A549 (cell line): ENCODE data around the gene GBGT1. TPM values are rescaled to one million over a fixed set of nuclear protein-coding genes. Genes with fewer than 3 reads are reported as not detected.

ENCODE experiments used
- ATAC-seq, 2 experiments: fragments of 200-7000 bp in 1 of 2; fragments of >200 bp in 1 of 2; cut with Nextera tagmentation in 1 of 2; cut with Tn5 transposase in 1 of 2; 3 replicates each; pipeline versions ENCODE4 v1.8.0 to v1.9.1; 2018 to 2020; ENCODE audit warnings: mild to moderate bottlenecking in 1 of 2, moderate library complexity in 1 of 2
- CTCF ChIA-PET: fragments of 300-600 bp; sonication (Branson Sonifier 250); formaldehyde crosslinking; extraction: SDS; loops from one replicate; lab custom pipeline; 2021; ENCODE audit warnings: antibody characterized with exemption, inconsistent platforms; lab: Yijun Ruan, JAX
- POLR2A ChIA-PET: fragments of 350-600 bp; formaldehyde crosslinking; extraction: SDS; loops from one replicate; lab custom pipeline; 2021; ENCODE audit warnings: antibody characterized with exemption, inconsistent platforms; lab: Yijun Ruan, JAX
- DNase-seq, 2 experiments: peaks; one replicate each; pipeline versions ENCODE4 v3.0.0 to v3.0.0-alpha.2; 2011 to 2016; ENCODE audit warnings: low read depth in 1 of 2, low spot score in 1 of 2
- FAIRE-seq: peaks from 2 replicates; lab custom pipeline; 2011; peaks lifted over from hg19 to GRCh38; lab: Jason Lieb, UNC
- H3K27ac ChIP-seq, 2 experiments: fragments of >200 bp; sonication (Bioruptor Twin); formaldehyde crosslinking; 3 replicates each; pipeline ENCODE4 v1.5.1; 2016 to 2017
- H3K4me1 ChIP-seq: fragments of >200 bp; sonication (Bioruptor Twin); formaldehyde crosslinking; 3 replicates; pipeline ENCODE4 v1.6.1; 2016
- H3K4me2 ChIP-seq: fragments of >200 bp; sonication (Bioruptor Twin); formaldehyde crosslinking; 3 replicates; pipeline ENCODE4 v1.6.1; 2016
- H3K4me3 ChIP-seq: fragments of >200 bp; sonication (Bioruptor Twin); formaldehyde crosslinking; 3 replicates; pipeline ENCODE4 v1.5.1; 2016
- H3K9me3 ChIP-seq: fragments of >200 bp; sonication (Bioruptor Twin); formaldehyde crosslinking; 3 replicates; pipeline ENCODE4 v1.6.1; 2016
- CEBPB ChIP-seq, 2 experiments: fragments of >200 bp in 1 of 2; sonication (Bioruptor Twin) in 1 of 2; formaldehyde crosslinking in 1 of 2; IDR thresholded peaks; 2 replicates each; pipeline ENCODE4 v1.6.1; 2012 to 2016
- CHD2 ChIP-seq: fragments of 150-350 bp; IDR thresholded peaks from 2 replicates; pipeline ENCODE4 v1.6.1; 2014; ENCODE audit warnings: low read length; ENCODE audit not compliant: partially characterized antibody
- CHD4 ChIP-seq: fragments of 200-600 bp; sonication (generic); IDR thresholded peaks from 2 replicates; pipeline ENCODE4 v1.6.1; 2016; ENCODE audit warnings: antibody characterized with exemption, mild to moderate bottlenecking, borderline replicate concordance
- FOSL2 ChIP-seq, 2 experiments: fragments of 450-650 bp in 1 of 2; fragments of >200 bp in 1 of 2; sonication (Bioruptor Twin) in 1 of 2; formaldehyde crosslinking; IDR thresholded peaks; 2 replicates each; pipeline versions ENCODE4 v1.5.0 to v1.6.1; 2016 to 2020; ENCODE audit warnings: mild to moderate bottlenecking in 1 of 2, moderate library complexity in 1 of 2
- FOXS1 ChIP-seq: fragments of 250-450 bp; sonication (Bioruptor Pico); IDR thresholded peaks from 2 replicates; pipeline ENCODE4 v1.5.0; 2020; ENCODE audit warnings: mild to moderate bottlenecking, moderate library complexity
- HEYL ChIP-seq: fragments of 250-450 bp; sonication (Bioruptor Pico); IDR thresholded peaks from 2 replicates; pipeline ENCODE4 v1.8.0; 2021; ENCODE audit warnings: mild to moderate bottlenecking, moderate library complexity
- HOXA7 ChIP-seq: fragments of 250-450 bp; sonication (Bioruptor Pico); IDR thresholded peaks from 2 replicates; pipeline ENCODE4 v1.5.0; 2020; ENCODE audit warnings: mild to moderate bottlenecking, moderate library complexity
- HOXB5 ChIP-seq: fragments of 250-450 bp; sonication (Bioruptor Pico); IDR thresholded peaks from 2 replicates; pipeline ENCODE4 v1.5.0; 2020; ENCODE audit warnings: mild to moderate bottlenecking, moderate library complexity
- JUNB ChIP-seq: fragments of >200 bp; sonication (Bioruptor Twin); formaldehyde crosslinking; IDR thresholded peaks from 2 replicates; pipeline ENCODE4 v1.6.1; 2016
- MAFK ChIP-seq: fragments of 450-650 bp; IDR thresholded peaks from 2 replicates; pipeline ENCODE4 v1.6.1; 2014; ENCODE audit not compliant: partially characterized antibody
- NFE2L2 ChIP-seq: fragments of 150-350 bp; conservative IDR thresholded peaks from 2 replicates; pipeline ENCODE4 v1.6.1; 2014; ENCODE audit warnings: low read length
- NPAS2 ChIP-seq: fragments of 250-450 bp; sonication (Bioruptor Pico); IDR thresholded peaks from 2 replicates; pipeline ENCODE4 v1.8.0; 2022; ENCODE audit warnings: mild to moderate bottlenecking, moderate library complexity, borderline replicate concordance
- NR3C1 ChIP-seq: fragments of >200 bp; sonication (Bioruptor Twin); formaldehyde crosslinking; IDR thresholded peaks from 3 replicates; pipeline ENCODE4 v1.6.1; 2017
- POLR2AphosphoS2 ChIP-seq: conservative IDR thresholded peaks from 2 replicates; pipeline ENCODE4 v1.6.1; 2012; ENCODE audit warnings: low read length, improper control_type of control experiment, inconsistent platforms
- RCOR1 ChIP-seq: fragments of 150-350 bp; IDR thresholded peaks from 2 replicates; pipeline ENCODE4 v1.6.1; 2014; ENCODE audit warnings: antibody characterized with exemption, low read length, low read depth
- RFX5 ChIP-seq: fragments of 450-650 bp; IDR thresholded peaks from 2 replicates; pipeline ENCODE4 v1.7.1; 2014; ENCODE audit warnings: antibody characterized with exemption, mild to moderate bottlenecking, moderate library complexity
- TP53 ChIP-seq: fragments of 250-450 bp; sonication (Bioruptor Pico); IDR thresholded peaks from 2 replicates; pipeline ENCODE4 v1.5.0; 2021; ENCODE audit warnings: mild to moderate bottlenecking, moderate library complexity
- ZSCAN20 ChIP-seq: fragments of 250-450 bp; sonication (Bioruptor Pico); IDR thresholded peaks from 2 replicates; pipeline ENCODE4 v1.8.0; 2022; ENCODE audit warnings: mild to moderate bottlenecking, moderate library complexity
- WGBS: methylation state at CpG from one replicate; pipeline ENCODE4 v1.1.6; 2017; ENCODE audit errors: missing lambda C conversion rate; 5-methylcytosine and 5-hydroxymethylcytosine counted together
- polyA plus RNA-seq, 4 experiments: library from polyadenylated mRNA; depleted of rRNA in 3 of 4; stranded (reverse); fragments of >200 nt; fragmentation: RNase III in 1 of 4; extraction: RNeasy Plus Mini Kit Qiagen cat#74134 plus additional on column Dnase treatment in 1 of 4; gene quantifications; 2 replicates in 3 of 4; 3 replicates in 1 of 4; pipeline ENCODE4 v1.2.3, GENCODE V29; 2011 to 2017
- TF ChIP-seq, protein P1 (sequence below): fragments of >200 bp; sonication (Bioruptor Twin); formaldehyde crosslinking; IDR thresholded peaks from 3 replicates; pipeline ENCODE4 v1.5.1; 2016
- TF ChIP-seq, protein P2 (sequence below): fragments of 200-600 bp; sonication (generic); IDR thresholded peaks from 2 replicates; pipeline ENCODE4 v1.6.1; 2016; ENCODE audit warnings: antibody characterized with exemption, mild to moderate bottlenecking, moderate library complexity
- TF ChIP-seq, protein P3 (sequence below): fragments of 450-650 bp; IDR thresholded peaks from 2 replicates; pipeline ENCODE4 v1.6.1; 2014; ENCODE audit warnings: antibody characterized with exemption
- TF ChIP-seq, protein P4 (sequence below): IDR thresholded peaks from 2 replicates; pipeline ENCODE4 v1.6.1; 2012
- TF ChIP-seq, protein P5 (sequence below): IDR thresholded peaks from 2 replicates; pipeline ENCODE4 v1.6.1; 2012; ENCODE audit warnings: low read depth, borderline replicate concordance

Gene GBGT1
- polyA plus RNA-seq, 2 of the 4 experiments (the other 2 are of a cell fraction) = 1.7 to 2.4 TPM

DNA sequence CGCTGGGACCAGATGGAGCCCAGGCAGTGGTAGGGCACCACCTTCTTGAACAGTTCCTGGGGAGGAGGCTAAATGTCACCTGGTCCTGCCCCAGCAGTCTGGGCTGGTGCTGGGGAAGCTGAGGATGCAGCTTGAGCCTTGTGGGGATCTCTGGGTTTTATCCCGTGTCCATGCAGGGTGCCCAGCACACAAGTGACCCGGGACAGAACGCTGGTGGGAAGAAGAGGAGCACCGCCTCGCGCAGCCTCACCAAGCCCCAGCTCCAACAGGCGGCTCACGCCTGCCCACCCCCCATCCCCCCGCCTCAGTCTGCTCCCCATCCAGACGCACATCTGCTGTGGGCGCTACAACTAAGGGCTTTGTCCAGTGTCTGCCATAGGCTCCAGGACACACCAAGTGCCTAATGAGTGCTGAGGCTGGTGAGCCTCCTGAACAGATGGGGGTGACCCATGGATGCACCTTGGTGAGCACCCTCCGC, 56.4 kb downstream of the GBGT1 start (continued):
- TF ChIP-seq RCOR1 = no peak
- TF ChIP-seq, protein P1, sequence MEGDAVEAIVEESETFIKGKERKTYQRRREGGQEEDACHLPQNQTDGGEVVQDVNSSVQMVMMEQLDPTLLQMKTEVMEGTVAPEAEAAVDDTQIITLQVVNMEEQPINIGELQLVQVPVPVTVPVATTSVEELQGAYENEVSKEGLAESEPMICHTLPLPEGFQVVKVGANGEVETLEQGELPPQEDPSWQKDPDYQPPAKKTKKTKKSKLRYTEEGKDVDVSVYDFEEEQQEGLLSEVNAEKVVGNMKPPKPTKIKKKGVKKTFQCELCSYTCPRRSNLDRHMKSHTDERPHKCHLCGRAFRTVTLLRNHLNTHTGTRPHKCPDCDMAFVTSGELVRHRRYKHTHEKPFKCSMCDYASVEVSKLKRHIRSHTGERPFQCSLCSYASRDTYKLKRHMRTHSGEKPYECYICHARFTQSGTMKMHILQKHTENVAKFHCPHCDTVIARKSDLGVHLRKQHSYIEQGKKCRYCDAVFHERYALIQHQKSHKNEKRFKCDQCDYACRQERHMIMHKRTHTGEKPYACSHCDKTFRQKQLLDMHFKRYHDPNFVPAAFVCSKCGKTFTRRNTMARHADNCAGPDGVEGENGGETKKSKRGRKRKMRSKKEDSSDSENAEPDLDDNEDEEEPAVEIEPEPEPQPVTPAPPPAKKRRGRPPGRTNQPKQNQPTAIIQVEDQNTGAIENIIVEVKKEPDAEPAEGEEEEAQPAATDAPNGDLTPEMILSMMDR = no peak
- no peak for TF ChIP-seq ZSCAN20 (CRISPR knock-in tag)
- no peak for TF ChIP-seq HOXA7 (CRISPR knock-in tag)
- TF ChIP-seq, protein P2, sequence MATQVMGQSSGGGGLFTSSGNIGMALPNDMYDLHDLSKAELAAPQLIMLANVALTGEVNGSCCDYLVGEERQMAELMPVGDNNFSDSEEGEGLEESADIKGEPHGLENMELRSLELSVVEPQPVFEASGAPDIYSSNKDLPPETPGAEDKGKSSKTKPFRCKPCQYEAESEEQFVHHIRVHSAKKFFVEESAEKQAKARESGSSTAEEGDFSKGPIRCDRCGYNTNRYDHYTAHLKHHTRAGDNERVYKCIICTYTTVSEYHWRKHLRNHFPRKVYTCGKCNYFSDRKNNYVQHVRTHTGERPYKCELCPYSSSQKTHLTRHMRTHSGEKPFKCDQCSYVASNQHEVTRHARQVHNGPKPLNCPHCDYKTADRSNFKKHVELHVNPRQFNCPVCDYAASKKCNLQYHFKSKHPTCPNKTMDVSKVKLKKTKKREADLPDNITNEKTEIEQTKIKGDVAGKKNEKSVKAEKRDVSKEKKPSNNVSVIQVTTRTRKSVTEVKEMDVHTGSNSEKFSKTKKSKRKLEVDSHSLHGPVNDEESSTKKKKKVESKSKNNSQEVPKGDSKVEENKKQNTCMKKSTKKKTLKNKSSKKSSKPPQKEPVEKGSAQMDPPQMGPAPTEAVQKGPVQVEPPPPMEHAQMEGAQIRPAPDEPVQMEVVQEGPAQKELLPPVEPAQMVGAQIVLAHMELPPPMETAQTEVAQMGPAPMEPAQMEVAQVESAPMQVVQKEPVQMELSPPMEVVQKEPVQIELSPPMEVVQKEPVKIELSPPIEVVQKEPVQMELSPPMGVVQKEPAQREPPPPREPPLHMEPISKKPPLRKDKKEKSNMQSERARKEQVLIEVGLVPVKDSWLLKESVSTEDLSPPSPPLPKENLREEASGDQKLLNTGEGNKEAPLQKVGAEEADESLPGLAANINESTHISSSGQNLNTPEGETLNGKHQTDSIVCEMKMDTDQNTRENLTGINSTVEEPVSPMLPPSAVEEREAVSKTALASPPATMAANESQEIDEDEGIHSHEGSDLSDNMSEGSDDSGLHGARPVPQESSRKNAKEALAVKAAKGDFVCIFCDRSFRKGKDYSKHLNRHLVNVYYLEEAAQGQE = no peak
- no peak for TF ChIP-seq HOXB5 (CRISPR knock-in tag)
- no peak for TF ChIP-seq NR3C1
- TF ChIP-seq, all 56 proteins: peak for 0

DNA sequence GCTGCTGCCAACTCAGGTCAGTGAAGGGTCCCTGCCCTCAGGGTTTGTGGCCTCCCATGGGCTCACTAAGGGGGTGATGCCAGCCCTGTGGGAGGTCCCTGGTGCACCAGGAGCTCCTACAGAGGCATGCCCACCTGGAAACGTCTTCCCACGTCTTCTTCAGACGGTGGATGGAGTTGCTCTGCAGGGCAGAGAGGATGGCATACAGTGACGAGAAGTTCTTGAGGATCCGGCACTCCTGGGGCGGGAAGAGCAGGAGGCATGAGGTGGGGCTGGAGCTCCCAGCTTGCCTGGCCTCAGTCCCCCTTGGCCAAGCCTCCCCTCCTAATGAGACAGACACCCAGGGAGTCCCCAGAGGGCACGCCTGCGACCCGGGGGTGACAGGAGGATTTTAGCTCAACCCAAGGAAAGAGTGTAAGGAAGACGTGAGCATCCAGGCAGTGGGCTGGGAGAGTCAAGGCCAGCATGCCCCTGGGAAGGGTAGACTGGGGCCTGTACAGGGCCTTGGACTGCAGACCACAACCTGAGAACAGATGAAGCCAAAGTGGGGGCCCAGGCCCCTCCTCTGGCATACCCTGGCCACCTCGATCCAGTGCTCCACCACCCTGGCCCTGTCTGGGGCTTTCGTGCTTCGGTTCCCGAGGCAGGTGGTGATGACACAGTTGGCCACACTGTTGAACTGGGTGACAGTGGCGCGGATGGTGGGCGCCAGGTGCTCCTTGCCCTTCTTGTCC, 57.0 kb downstream of the GBGT1 start:
- H3K27ac ChIP-seq = no peak overlapping the region
- no peak overlapping the region for H3K4me3 ChIP-seq
- FAIRE-seq (no peak), ATAC-seq (no peak), DNase-seq (no peak)
- H3K9me3 ChIP-seq = no peaks in the 10 kb centered on the region
- H3K4me2 ChIP-seq = no peak overlapping the region
- TF ChIP-seq CHD2 (no peak), HEYL (CRISPR knock-in tag) (no peak), JUNB (no peak), POLR2AphosphoS2 (no peak), MAFK (no peak), FOXS1 (CRISPR knock-in tag) (no peak), CHD4 (no peak), RFX5 (no peak), FOSL2 (IDR thresholded peaks at IDR 0.05) (no peak), FOSL2 (CRISPR knock-in tag; IDR thresholded peaks at IDR 0.05) (no peak), NFE2L2 (no peak), CEBPB (IDR thresholded peaks at IDR 0.05) (no peak), NPAS2 (no peak), TP53 (CRISPR knock-in tag) (no peak)
- TF ChIP-seq, protein P1 = no peak
- TF ChIP-seq, protein P3, sequence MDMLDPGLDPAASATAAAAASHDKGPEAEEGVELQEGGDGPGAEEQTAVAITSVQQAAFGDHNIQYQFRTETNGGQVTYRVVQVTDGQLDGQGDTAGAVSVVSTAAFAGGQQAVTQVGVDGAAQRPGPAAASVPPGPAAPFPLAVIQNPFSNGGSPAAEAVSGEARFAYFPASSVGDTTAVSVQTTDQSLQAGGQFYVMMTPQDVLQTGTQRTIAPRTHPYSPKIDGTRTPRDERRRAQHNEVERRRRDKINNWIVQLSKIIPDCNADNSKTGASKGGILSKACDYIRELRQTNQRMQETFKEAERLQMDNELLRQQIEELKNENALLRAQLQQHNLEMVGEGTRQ = no peak
- TF ChIP-seq, protein P4, sequence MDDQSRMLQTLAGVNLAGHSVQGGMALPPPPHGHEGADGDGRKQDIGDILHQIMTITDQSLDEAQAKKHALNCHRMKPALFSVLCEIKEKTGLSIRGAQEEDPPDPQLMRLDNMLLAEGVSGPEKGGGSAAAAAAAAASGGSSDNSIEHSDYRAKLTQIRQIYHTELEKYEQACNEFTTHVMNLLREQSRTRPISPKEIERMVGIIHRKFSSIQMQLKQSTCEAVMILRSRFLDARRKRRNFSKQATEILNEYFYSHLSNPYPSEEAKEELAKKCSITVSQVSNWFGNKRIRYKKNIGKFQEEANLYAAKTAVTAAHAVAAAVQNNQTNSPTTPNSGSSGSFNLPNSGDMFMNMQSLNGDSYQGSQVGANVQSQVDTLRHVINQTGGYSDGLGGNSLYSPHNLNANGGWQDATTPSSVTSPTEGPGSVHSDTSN = no peak
- TF ChIP-seq, protein P5, sequence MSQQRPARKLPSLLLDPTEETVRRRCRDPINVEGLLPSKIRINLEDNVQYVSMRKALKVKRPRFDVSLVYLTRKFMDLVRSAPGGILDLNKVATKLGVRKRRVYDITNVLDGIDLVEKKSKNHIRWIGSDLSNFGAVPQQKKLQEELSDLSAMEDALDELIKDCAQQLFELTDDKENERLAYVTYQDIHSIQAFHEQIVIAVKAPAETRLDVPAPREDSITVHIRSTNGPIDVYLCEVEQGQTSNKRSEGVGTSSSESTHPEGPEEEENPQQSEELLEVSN = no peak
- POLR2A ChIA-PET = no interaction called here
- H3K4me1 ChIP-seq = peaks cover 5% of the 10 kb centered on the region; the same call in 1 of the 3 replicates
- WGBS = 94% methylated on average over 12 of the region's 17 CpGs
- CTCF ChIA-PET = interaction anchor here (0.6 to 30.3 kb wide), 10 partner anchors 11 to 132 kb away, joined by 3 to 1284 read pairs (median 4); no protein-coding TSS in a partner anchor
